Left ventricle myocardium inferior (tissue), 1 donor: Measurements from ENCODE around the gene TEX264. TPM values are rescaled to one million over a fixed set of nuclear protein-coding genes. Genes with fewer than 3 reads are reported as not detected.

Experiments
- DNase-seq: peaks from one replicate; pipeline ENCODE4 v3.0.0-alpha.2; 2020
- H3K27ac ChIP-seq: fragments of 200-600 bp; replicated peaks from 2 replicates; pipeline ENCODE4 v1.8.0; 2021
- H3K27me3 ChIP-seq: fragments of 200-600 bp; 2 replicates; pipeline ENCODE4 v1.8.0; 2021; ENCODE audit warnings: low read depth
- H3K36me3 ChIP-seq: fragments of 200-600 bp; 2 replicates; pipeline ENCODE4 v1.8.0; 2021
- H3K4me1 ChIP-seq: fragments of 200-600 bp; 2 replicates; pipeline ENCODE4 v1.8.0; 2021
- H3K4me3 ChIP-seq: fragments of 200-600 bp; 2 replicates; pipeline ENCODE4 v1.8.0; 2021; ENCODE audit warnings: mild to moderate bottlenecking, moderate library complexity
- H3K9me3 ChIP-seq: fragments of 200-600 bp; replicated peaks from 2 replicates; pipeline ENCODE4 v1.8.0; 2021
- CTCF ChIP-seq: fragments of 200-600 bp; IDR thresholded peaks from 2 replicates; pipeline ENCODE4 v1.8.0; 2021; ENCODE audit warnings: antibody characterized with exemption, mild to moderate bottlenecking, borderline replicate concordance
- intact Hi-C: fragments of 100-400 bp; cut with micrococcal nuclease; formaldehyde crosslinking; loops from one replicate; pipeline ENCODE4 v1.11.0; 2022
- total RNA-seq: library from RNA; stranded (reverse); fragmentation: NEBNext Ultra II Directional; extraction: Animal tissue kit (Norgen Biotek cat#: 25700); gene quantifications from one replicate; pipeline ENCODE4 v1.2.1, GENCODE V29; 2021
- donor health status: DM: no; HTN: yes; CAD: no; lungs with severe emphysema.

TEX264 gene
- total RNA-seq, 1 donor from 2014 or later = 33.9 TPM

GRCh38 chr3:51684971-51685751, 14.1 kb downstream of the TEX264 start:
- intact Hi-C loops = no loop called here
- peaks cover 22% of the 10 kb centered on the region for H3K36me3 ChIP-seq
- peak; percentile 19 for TF ChIP-seq CTCF
- peak overlapping the region; percentile 89 for H3K27ac ChIP-seq
- no peak for DNase-seq
- peaks cover 96% of the 10 kb centered on the region for H3K4me1 ChIP-seq
- H3K9me3 ChIP-seq = no peaks in the 10 kb centered on the region
- H3K27me3 ChIP-seq = no peaks in the 10 kb centered on the region
- no peak overlapping the region for H3K4me3 ChIP-seq

- Histone ChIP-seq H3K4me3 (no peak overlapping the region), H3K9me3 (no peaks in the 10 kb centered on the region), H3K36me3 (peaks cover 23% of the 10 kb centered on the region), H3K27me3 (no peaks in the 10 kb centered on the region), H3K27ac (peak overlapping the region; percentile 89), H3K4me1 (peaks cover 96% of the 10 kb centered on the region)
- DNase-seq = no peak
- intact Hi-C loops = no loop called here
- no peak for TF ChIP-seq CTCF
These were observed 15.0 kb downstream of the TEX264 start for GRCh38 chr3:51686056-51686455.

- DNase-seq = peak; percentile 64
- intact Hi-C loops = no loop called here
- Histone ChIP-seq H3K27ac (peak overlapping the region; percentile 89), H3K9me3 (no peaks in the 10 kb centered on the region), H3K4me1 (peaks cover 96% of the 10 kb centered on the region), H3K27me3 (no peaks in the 10 kb centered on the region), H3K4me3 (peak overlapping the region; percentile 33), H3K36me3 (peaks cover 28% of the 10 kb centered on the region)
- no peak for TF ChIP-seq CTCF
These were observed 15.6 kb downstream of the TEX264 start for GRCh38 chr3:51686512-51687215.

- Histone ChIP-seq H3K27me3 (no peaks in the 10 kb centered on the region), H3K4me1 (peaks cover 89% of the 10 kb centered on the region), H3K4me3 (peak overlapping the region; percentile 33), H3K36me3 (peaks cover 37% of the 10 kb centered on the region), H3K27ac (peak overlapping the region; percentile 89), H3K9me3 (no peaks in the 10 kb centered on the region)
- TF ChIP-seq CTCF = no peak
- DNase-seq = peak; percentile 57
- intact Hi-C loops = no loop called here
These were observed 16.6 kb downstream of the TEX264 start for GRCh38 chr3:51687431-51688205.

GRCh38 chr3:51688206-51688600, 17.2 kb downstream of the TEX264 start:
- no peak for DNase-seq
- H3K4me1 ChIP-seq = peaks cover 83% of the 10 kb centered on the region
- H3K4me3 ChIP-seq = no peak overlapping the region
- no peaks in the 10 kb centered on the region for H3K27me3 ChIP-seq
- no peaks in the 10 kb centered on the region for H3K9me3 ChIP-seq
- H3K36me3 ChIP-seq = peaks cover 42% of the 10 kb centered on the region
- H3K27ac ChIP-seq = peak overlapping the region; percentile 89
- no peak for TF ChIP-seq CTCF
- intact Hi-C loops = no loop called here
